DMS79 treated with DMSO at 0.1 percent for 48 hours (cell line): Measurements from ENCODE around the gene MACROD2.
"Not testable (repeated sequence)": the region's sequence is repeated elsewhere in the genome, so short reads cannot be mapped to it uniquely, and the experiment has no call there.

Source experiments
- DNase-seq: peaks from one replicate; lab custom pipeline; 2025; lab: John Stamatoyannopoulos, UW

The MACROD2 gene

DNA sequence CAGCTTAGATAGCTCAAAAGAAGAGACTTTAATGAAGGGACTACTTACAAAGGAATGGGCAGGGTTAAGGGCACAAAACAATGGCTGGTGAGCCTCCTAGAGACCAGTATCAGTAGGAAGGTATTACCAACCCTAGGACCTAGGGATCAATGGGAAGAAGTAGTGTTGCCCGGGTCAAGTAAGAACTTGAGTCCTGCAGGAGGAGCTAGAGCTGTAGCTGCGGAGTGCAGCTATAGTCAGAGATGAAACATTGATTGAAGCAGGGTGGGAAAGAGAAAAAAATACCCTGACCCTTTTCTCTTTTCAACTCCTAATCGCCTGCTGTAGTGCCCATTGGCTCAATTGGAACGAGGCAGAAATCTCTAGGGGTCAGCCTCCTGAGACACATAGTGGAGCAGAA lies 198.1 kb downstream of the MACROD2 start:
- DNase-seq = no peak

DNA sequence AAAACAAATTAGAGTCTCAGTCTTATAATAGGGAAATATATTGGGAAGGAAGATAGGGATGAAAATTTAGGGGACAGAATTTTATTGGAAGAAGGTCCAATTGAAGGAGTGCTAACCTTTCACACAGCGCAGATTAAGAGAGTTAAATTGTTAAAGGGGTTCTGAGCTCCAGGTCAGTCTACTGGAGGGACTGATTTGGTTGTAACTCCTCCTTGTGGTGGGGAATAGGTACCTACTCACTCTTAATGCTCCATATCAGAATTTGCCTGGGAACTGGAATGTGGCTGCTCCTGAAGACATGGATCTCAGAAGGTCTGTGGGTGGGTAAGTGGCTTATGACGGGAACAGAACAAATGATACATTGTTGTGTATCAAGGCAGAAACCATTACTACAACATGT lies 198.6 kb downstream of the MACROD2 start:
- DNase-seq = no peak

GRCh38 chr20:14197097-14197496 lies 201.8 kb downstream of the MACROD2 start:
- DNase-seq = no peak

GRCh38 chr20:14198416-14198815 lies 203.1 kb downstream of the MACROD2 start:
- no peak for DNase-seq

DNA sequence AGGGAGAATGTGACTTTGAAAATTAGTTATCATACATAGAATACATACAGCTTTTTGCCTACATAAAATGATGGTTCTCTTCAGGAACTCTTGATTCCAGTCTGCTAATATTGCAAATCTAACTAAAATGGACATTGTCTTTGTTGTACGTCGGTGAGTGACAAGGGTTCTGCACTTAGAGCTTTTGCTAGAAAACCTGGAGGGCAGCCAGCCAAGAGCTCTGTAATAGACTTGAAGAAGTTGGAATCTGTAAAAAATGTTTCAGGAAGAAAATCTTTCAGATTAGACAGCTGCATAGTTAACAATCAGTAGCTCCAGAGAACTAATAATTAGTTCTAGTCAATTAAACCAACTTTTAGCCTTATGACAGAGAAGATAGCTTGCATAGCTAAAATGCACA lies 203.8 kb downstream of the MACROD2 start:
- no peak for DNase-seq

DNA sequence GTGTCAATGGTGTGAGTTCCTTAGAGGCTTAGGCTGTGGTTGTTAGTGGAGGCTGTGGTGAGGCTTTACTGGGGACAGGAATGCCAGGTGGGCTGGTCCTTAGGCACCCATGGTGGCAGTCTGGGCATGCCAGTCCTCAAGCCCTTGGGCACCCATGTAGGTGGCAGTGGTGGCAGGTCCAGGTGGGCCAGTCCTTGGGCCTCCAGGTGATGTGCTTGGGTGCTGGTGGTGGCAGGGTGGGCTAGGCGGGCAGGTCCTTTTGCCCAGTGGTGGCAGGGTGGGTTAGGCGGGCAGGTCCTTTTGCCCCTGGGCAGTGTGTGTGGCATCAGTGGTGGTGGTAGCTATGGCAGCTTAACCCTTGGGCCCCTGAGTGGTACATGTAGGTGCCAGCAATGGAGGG lies 208.3 kb downstream of the MACROD2 start:
- DNase-seq = no peak

DNA sequence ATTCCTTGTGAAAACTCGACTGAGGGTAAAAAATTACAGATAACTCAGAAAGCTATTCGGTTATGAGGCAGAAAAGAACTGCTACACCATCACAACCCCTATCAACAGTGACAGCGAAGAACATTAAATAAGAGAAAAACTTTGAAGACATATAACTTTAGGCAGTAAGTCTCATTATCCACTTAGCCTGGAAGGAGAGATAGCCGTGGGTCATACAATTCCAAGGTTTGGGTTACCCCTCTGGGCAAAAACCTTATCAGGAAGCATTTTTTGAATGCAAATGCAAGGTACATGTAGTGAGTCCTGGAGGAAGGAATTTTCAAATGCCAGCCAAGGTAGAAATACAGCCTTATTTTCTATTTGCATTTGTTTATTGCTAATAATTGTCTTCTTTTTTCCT lies 212.3 kb downstream of the MACROD2 start:
- no peak for DNase-seq

- DNase-seq = no peak
Observed at GRCh38 chr20:14208956-14209355, 213.6 kb downstream of the MACROD2 start.

DNA sequence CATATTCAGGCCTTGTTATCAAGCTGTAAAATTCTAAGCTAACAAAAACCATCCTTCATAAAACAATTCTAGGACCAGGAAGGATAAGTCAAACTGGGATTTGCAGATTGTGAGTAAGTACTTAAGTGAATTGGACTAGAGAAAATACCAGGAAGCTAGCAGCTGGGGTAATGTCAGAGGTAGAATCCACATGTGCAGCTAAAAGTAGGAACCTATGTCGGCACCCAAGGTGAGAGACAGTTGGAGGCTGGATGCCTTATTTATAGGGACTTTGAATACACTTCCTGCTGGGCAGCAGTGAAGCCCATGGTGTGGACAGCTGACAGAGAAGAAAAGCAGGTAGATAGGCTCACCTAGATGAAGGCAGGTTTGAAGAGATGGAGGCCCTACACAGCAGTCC lies 214.8 kb downstream of the MACROD2 start:
- no peak for DNase-seq

DNA sequence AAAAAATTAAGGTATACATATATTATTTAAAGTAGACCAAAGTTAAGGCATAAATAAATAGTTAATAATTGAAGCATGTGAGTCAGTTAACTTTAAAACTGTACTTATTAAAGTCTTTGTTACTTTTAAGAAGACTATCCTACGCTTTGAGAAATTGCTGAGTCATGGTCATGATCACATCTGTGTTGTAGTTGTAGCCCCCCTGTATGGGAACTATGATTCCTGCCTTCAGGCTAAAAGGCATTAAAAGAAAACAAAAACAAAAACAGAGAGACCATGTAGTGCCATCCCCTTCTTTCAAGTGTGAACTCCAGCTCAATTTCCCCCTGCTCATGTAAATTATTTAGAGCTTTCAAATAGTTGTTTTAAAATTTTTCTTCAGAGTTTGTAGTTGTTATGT lies 218.7 kb downstream of the MACROD2 start:
- DNase-seq = no peak

DNA sequence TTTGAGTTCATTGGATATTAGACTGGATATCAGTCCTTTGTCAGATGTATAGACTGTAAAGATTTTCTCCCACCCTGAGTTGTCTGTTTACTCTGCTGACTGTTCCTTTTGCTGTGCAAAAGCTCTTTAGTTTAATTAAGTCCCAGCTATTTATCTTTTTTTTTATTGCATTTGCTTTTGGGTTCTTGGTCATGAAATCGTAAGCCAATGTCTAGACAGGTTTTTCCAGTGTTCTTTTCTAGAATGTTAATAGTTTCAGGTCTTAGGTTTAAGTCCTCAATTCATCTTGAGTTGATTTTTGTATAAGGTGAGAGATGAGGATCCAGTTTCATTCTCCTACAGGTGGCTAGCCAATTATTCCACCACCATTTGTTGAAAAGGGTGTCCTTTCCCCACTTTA lies 220.6 kb downstream of the MACROD2 start:
- not testable (repeated sequence) for DNase-seq

- DNase-seq = no peak
Observed at GRCh38 chr20:14219801-14220461, 224.6 kb downstream of the MACROD2 start.

DNA sequence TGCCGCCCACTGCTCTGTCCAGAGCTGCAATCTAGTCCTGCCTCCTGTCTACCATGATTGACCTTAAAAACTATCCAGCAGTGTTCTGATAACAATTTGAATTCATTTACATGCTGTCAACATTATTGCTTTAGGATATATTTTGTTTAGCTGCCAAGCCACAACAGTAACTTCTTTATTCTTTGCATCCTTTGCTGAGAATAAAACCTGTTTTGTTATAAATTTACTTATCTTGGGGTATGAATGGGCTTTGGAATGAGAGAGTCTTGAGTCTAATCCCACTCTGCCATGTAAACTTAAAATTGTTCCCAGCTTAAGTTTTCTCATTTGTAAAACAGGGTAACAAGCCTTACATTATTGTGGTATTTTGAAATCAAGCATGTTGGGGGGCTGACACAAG lies 225.7 kb downstream of the MACROD2 start:
- no peak for DNase-seq

- no peak for DNase-seq
Observed at GRCh38 chr20:14223806-14224205, 228.5 kb downstream of the MACROD2 start.

DNA sequence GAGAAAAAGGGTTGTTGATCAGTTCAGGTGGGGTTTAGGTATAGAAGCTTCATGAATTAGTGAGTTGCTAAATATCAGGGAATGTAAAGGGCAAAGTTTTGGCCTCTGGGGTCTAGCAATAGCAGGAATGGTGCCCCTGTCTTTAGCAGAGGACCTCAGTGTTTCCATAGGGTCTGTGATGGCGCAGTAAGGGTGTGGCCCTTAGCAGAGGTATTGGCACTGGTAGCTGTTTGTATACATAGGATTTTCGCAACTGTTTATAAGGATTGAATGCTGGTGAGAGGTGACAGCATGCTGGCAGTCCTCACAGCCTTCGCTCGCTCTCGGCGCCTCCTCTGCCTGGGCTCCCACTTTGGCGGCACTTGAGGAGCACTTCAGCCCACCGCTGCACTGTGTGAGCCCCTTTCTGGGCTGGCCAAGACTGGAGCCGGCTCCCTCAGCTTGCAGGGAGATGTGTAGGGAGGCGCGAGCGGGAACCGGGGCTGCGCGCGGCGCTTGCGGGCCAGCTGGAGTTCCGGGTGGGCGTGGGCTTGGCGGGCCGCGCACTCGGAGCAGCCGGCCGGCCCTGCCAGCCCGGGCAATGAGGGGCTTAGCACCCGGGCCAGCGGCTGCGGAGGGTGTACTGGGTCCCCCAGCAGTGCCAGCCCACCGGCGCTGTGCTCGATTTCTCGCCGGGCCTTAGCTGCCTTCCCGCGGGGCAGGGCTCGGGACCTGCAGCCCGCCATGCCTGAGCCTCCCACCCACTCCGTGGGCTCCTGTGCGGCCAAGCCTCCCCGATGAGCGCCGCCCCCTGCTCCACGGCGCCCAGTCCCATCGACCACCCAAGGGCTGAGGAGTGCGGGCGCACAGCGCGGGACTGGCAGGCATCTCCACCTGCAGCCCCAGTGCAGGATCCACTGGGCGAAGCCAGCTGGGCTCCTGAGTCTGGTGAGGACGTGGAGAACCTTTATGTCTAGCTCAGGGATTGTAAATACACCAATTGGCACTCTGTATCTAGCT lies 231.0 kb downstream of the MACROD2 start:
- DNase-seq = not testable (repeated sequence)

DNA sequence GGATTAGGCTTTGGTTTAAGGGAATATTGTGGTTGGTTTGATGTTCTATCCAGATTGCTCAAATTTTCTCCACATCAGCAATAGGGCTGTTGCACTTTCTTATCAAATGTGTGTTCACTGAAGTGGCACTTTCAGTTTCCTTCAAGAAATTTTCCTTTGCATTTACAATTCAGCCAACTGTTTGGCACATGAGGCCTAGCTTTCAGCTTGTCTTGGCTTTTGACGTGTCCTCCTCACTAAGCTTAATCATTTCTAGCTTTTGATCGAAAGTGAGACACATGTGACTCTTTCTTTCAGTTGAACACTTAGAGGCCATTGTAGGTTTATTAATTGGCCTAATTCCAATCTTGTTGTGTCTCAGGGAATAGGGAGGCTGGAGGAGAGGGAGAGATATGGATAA lies 237.3 kb downstream of the MACROD2 start:
- DNase-seq = no peak

DNA sequence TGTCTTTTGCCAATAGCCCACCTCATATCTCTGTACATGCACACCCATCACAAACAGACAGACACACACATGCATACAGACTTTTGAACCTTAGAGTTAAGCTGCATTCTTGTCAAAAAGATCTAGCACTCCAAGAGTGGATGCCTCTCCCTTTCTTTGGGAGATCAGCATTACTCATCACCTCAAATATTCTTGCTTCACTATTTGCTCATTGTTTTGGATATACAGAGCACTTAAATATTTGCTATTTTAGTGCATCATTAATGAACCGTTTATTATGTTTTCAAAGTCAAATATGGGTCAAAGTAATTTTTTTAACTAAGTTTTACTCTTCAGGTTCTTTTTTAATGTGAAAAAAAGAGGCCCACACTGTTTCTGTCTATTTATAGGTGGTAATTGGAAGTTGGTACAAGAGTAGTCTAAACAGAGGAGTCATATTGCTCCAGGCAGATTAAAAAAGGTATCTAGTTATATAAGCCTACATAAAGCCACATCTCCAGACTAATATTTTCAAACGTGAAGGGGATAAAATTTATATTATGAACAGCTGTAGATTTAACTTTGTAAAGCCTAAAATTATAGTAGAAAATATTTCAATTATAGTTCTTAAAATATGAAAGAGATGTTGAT lies 239.5 kb downstream of the MACROD2 start:
- no peak for DNase-seq

DNA sequence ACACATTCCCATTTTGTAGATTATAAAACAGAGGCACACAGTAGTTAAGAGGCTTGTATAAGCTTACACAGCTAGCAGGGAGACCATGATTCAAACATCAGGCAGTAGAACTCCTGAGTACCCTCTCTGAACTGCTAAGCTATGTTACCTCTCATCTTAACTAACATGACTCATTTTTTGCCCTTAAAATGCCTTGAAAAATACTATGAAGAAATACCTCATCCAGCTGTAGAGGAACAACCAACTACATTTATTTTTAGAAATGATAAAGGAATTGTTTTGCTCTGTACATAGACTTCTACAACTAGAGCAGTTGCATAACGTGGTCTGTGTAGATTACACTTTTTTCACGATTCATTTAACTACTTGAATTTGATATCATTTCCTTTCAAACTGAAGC lies 240.0 kb downstream of the MACROD2 start:
- DNase-seq = no peak

GRCh38 chr20:14245368-14245970 lies 250.2 kb downstream of the MACROD2 start:
- DNase-seq = no peak

- DNase-seq = no peak
Observed at GRCh38 chr20:14259689-14260088, 264.4 kb downstream of the MACROD2 start.

- DNase-seq = no peak
Observed at GRCh38 chr20:14260367-14260766, 265.1 kb downstream of the MACROD2 start.

DNA sequence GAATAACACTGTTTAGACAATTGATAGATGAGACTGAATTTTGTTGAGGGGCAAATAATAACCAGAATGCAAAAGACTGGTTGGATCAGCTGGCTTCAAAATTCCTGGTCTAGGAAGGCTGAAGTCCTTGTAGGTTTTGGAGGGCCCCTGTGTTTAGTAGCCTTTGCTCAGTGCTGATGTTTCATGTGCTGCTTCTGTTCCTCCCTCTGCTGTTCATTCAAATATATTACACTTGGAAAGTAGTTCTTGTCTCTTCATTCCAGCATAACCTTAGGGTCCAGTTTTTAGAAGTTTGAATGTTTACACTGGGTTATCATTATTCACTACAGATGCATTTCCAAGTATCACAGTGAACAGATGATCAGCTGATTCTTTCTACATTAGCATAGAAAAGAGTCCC lies 269.6 kb downstream of the MACROD2 start:
- DNase-seq = no peak
